Hepatocyte (in vitro differentiated cells): ENCODE results near the gene KDM8. TPM values are rescaled to one million over a fixed set of nuclear protein-coding genes. Genes with fewer than 3 reads are reported as not detected.

Source experiments
- DNase-seq: peaks from one replicate; pipeline ENCODE4 v3.0.0-alpha.2; 2016; ENCODE audit warnings: low spot score
- H2AFZ ChIP-seq: fragments of 200-600 bp; sonication (generic); 2 replicates; pipeline ENCODE4 v1.6.0; 2016; ENCODE audit warnings: antibody characterized with exemption, mild to moderate bottlenecking
- H3K27ac ChIP-seq: fragments of 200-600 bp; sonication (generic); 2 replicates; pipeline ENCODE4 v1.5.1; 2016; ENCODE audit warnings: mild to moderate bottlenecking
- H3K27me3 ChIP-seq: fragments of 200-600 bp; sonication (generic); 2 replicates; pipeline ENCODE4 v1.6.1; 2016
- H3K36me3 ChIP-seq: fragments of 200-600 bp; sonication (generic); replicated peaks from 2 replicates; pipeline ENCODE4 v1.5.1; 2016; ENCODE audit warnings: low read depth; ENCODE audit not compliant: insufficient read depth
- H3K4me1 ChIP-seq: fragments of 200-600 bp; sonication (generic); 2 replicates; pipeline ENCODE4 v1.5.1; 2016; ENCODE audit warnings: mild to moderate bottlenecking, moderate library complexity; ENCODE audit not compliant: insufficient read depth
- H3K4me2 ChIP-seq: fragments of 200-600 bp; sonication (generic); 2 replicates; pipeline ENCODE4 v1.6.0; 2016
- H3K4me3 ChIP-seq: fragments of 200-600 bp; sonication (generic); 2 replicates; pipeline ENCODE4 v1.5.1; 2016; ENCODE audit warnings: mild to moderate bottlenecking
- H3K79me2 ChIP-seq: fragments of 200-600 bp; sonication (generic); 2 replicates; pipeline ENCODE4 v1.6.0; 2017; ENCODE audit warnings: mild to moderate bottlenecking
- H3K9me2 ChIP-seq: fragments of 200-600 bp; sonication (generic); replicated peaks from 2 replicates; pipeline ENCODE4 v1.6.0; 2017; ENCODE audit warnings: mild to moderate bottlenecking; ENCODE audit not compliant: insufficient read depth
- H3K9me3 ChIP-seq: fragments of 200-600 bp; sonication (generic); 2 replicates; pipeline ENCODE4 v1.5.1; 2016; ENCODE audit warnings: low read depth, mild to moderate bottlenecking
- H4K20me1 ChIP-seq: fragments of 200-600 bp; sonication (generic); 2 replicates; pipeline ENCODE4 v1.6.0; 2016; ENCODE audit warnings: mild to moderate bottlenecking; ENCODE audit not compliant: insufficient read depth, poor library complexity, severe bottlenecking
- EZH2 ChIP-seq: fragments of 200-600 bp; sonication (generic); IDR thresholded peaks from 2 replicates; pipeline ENCODE4 v1.6.1; 2016; ENCODE audit warnings: antibody characterized with exemption, mild to moderate bottlenecking, borderline replicate concordance
- EZH2phosphoT487 ChIP-seq: fragments of 200-600 bp; sonication (generic); IDR thresholded peaks from one replicate; pipeline ENCODE4 v1.6.1; 2018; ENCODE audit warnings: antibody characterized with exemption, mild to moderate bottlenecking, low read depth, moderate library complexity; ENCODE audit not compliant: unreplicated experiment, severe bottlenecking
- WGBS: methylation state at CpG from one replicate; pipeline ENCODE4 v1.1.6; 2016; ENCODE audit warnings: low lambda C conversion rate; ENCODE audit errors: missing lambda C conversion rate; 5-methylcytosine and 5-hydroxymethylcytosine counted together
- polyA plus RNA-seq: library from polyadenylated mRNA; unstranded; fragments of >200 nt; fragmentation: Nextera tagmentation; extraction: Ambion mirVana; gene quantifications from 2 replicates; pipeline ENCODE4 v1.2.1, GENCODE V29; 2016
- total RNA-seq: library from RNA; depleted of rRNA; stranded (reverse); fragments of >200 nt; gene quantifications from 2 replicates; pipeline ENCODE4 v1.2.3, GENCODE V29; 2014
- TF ChIP-seq, protein P1 (sequence below): fragments of 200-600 bp; sonication (generic); IDR thresholded peaks from 2 replicates; pipeline ENCODE4 v1.5.1; 2016; ENCODE audit warnings: antibody characterized with exemption, mild to moderate bottlenecking; ENCODE audit not compliant: poor library complexity

KDM8 gene
- total and polyA plus RNA-seq, 2 experiments from 2014 or later, result 7.2 to 9.7 TPM

DNA sequence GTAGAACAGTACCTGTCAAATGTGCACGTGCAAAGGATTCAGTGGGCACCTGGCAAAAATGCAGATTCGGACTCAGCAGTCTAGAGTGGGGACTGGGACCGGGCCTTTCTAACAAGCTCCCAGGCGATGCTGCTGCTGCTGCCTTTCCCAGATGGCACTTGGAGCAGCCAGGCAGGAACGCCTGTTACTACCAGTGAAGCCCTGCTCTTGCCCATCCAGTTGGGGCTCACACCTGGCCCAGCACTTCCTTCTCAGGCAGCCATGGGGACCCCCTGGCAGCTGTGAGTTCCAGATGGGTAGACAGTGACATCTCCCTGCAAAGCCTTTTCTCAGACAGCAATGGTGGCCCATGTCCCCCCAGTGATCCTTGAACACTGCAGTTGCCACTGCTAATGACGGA, 30.4 kb downstream of the KDM8 start:
- no peak overlapping the region for H3K4me3 ChIP-seq
- H3K27me3 ChIP-seq, result no peaks in the 10 kb centered on the region
- TF ChIP-seq EZH2 (no peak), EZH2phosphoT487 (no peak)
- TF ChIP-seq, protein P1, sequence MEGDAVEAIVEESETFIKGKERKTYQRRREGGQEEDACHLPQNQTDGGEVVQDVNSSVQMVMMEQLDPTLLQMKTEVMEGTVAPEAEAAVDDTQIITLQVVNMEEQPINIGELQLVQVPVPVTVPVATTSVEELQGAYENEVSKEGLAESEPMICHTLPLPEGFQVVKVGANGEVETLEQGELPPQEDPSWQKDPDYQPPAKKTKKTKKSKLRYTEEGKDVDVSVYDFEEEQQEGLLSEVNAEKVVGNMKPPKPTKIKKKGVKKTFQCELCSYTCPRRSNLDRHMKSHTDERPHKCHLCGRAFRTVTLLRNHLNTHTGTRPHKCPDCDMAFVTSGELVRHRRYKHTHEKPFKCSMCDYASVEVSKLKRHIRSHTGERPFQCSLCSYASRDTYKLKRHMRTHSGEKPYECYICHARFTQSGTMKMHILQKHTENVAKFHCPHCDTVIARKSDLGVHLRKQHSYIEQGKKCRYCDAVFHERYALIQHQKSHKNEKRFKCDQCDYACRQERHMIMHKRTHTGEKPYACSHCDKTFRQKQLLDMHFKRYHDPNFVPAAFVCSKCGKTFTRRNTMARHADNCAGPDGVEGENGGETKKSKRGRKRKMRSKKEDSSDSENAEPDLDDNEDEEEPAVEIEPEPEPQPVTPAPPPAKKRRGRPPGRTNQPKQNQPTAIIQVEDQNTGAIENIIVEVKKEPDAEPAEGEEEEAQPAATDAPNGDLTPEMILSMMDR, result no peak
- no peak overlapping the region for H3K4me2 ChIP-seq
- H3K9me2 ChIP-seq, result no peaks in the 10 kb centered on the region
- no peaks in the 10 kb centered on the region for H3K4me1 ChIP-seq
- H2AFZ ChIP-seq, result no peak overlapping the region
- no peak for DNase-seq
- no peaks in the 10 kb centered on the region for H3K79me2 ChIP-seq
- no peaks in the 10 kb centered on the region for H4K20me1 ChIP-seq
- H3K9me3 ChIP-seq, result no peaks in the 10 kb centered on the region
- 94% methylated on average over 6 of the region's 6 CpGs for WGBS
- no peaks in the 10 kb centered on the region for H3K36me3 ChIP-seq
- H3K27ac ChIP-seq, result no peak overlapping the region

DNA sequence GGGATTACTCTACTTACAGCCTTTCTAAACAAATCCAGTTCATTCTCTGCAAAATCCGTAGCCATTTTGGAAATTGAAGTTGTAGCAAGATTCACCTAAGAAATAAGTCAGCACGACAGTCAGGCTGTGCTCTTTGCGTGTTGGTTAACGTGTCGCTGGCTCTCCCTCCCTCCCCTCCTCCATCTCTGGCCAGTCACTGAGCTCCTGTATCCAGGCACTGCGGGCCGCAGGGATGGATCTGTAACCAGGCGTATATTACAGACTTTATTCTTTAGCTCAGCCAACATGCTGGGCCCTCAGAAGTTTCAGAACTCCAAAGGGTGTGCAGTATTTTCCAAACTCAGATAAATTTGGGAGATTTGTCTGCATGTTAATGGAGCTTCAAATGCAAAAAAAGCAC, 30.8 kb downstream of the KDM8 start:
- Histone ChIP-seq H3K4me3 (no peak overlapping the region), H3K27me3 (no peaks in the 10 kb centered on the region), H3K79me2 (no peaks in the 10 kb centered on the region), H3K36me3 (no peaks in the 10 kb centered on the region), H3K9me3 (no peaks in the 10 kb centered on the region), H3K9me2 (no peaks in the 10 kb centered on the region), H4K20me1 (no peaks in the 10 kb centered on the region), H2AFZ (no peak overlapping the region), H3K4me1 (no peaks in the 10 kb centered on the region), H3K4me2 (no peak overlapping the region), H3K27ac (no peak overlapping the region)
- no peak for DNase-seq
- TF ChIP-seq EZH2phosphoT487 (no peak), EZH2 (no peak)
- TF ChIP-seq, protein P1, result no peak
- 92% methylated on average over 8 of the region's 8 CpGs for WGBS

DNA sequence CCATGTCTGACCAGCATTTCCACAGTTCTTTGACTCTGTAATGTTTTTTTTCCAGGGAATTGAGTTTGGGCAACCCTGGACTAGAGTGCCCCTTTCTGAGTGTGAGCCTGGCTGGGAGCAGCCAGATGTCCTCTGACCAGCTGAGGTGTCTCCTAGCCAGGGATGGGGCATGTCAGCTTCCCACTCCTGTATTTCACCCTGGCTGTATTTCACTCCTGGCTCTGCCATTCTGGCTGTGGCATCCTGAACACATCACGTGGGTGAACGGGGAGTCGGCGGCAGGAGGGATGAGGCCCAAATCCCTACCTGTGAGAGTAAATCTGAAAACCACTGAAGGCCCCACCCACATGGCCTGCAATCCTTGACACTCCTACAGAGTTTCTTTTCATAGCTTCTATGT, 31.3 kb downstream of the KDM8 start:
- TF ChIP-seq EZH2 (no peak), EZH2phosphoT487 (no peak)
- TF ChIP-seq, protein P1, result no peak
- H3K4me2 ChIP-seq, result no peak overlapping the region
- WGBS, result 71% methylated on average over 4 of the region's 4 CpGs

More for the DNA sequence above, 31.3 kb downstream of the KDM8 start:
- no peaks in the 10 kb centered on the region for H3K4me1 ChIP-seq
- no peak for DNase-seq
- H2AFZ ChIP-seq, result no peak overlapping the region
- H3K36me3 ChIP-seq, result no peaks in the 10 kb centered on the region
- no peak overlapping the region for H3K4me3 ChIP-seq
- no peaks in the 10 kb centered on the region for H4K20me1 ChIP-seq
- no peak overlapping the region for H3K27ac ChIP-seq
- H3K27me3 ChIP-seq, result no peaks in the 10 kb centered on the region
- H3K9me3 ChIP-seq, result no peaks in the 10 kb centered on the region
- no peaks in the 10 kb centered on the region for H3K79me2 ChIP-seq
- H3K9me2 ChIP-seq, result no peaks in the 10 kb centered on the region
